Measurements from ENCODE around the gene MUSK.

GRCh38 chr9:110751971-110752370 lies 83.4 kb downstream of the MUSK start:
- TF ChIP-seq GATA3 (IDR thresholded peaks at IDR 0.05; ENCODE audit: low read depth, low read length) (no peak), GATA2 (IDR thresholded peaks at IDR 0.05; ENCODE audit: low read depth, low read length) (no peak)

Data from SH-SY5Y (cell line).